Astrocyte of the spinal cord (primary cell): ENCODE results near the gene SMARCA2.

Experiments
- DNase-seq: peaks from one replicate; pipeline ENCODE4 v3.0.0; 2011; ENCODE audit warnings: low read depth, low spot score
- H3K4me3 ChIP-seq: 2 replicates; pipeline ENCODE4 v1.5.1; 2011; ENCODE audit warnings: low read depth, mild to moderate bottlenecking, low read length, moderate library complexity
- CTCF ChIP-seq: IDR thresholded peaks from 2 replicates; pipeline ENCODE4 v1.5.1; 2012; ENCODE audit warnings: low read depth, mild to moderate bottlenecking, low read length, inconsistent platforms
- in situ Hi-C: cut with HindIII; loops from 2 replicates; pipeline ENCODE4 v1.10.0; 2017; ENCODE audit warnings: low sequenced_read_pairs

Gene SMARCA2

GRCh38 chr9:2178034-2178734 is 163.0 kb downstream of the SMARCA2 start:
- DNase-seq, result no peak
- in situ Hi-C loops, result no loop called here
- H3K4me3 ChIP-seq, result no peak overlapping the region
- TF ChIP-seq CTCF, result no peak

DNA sequence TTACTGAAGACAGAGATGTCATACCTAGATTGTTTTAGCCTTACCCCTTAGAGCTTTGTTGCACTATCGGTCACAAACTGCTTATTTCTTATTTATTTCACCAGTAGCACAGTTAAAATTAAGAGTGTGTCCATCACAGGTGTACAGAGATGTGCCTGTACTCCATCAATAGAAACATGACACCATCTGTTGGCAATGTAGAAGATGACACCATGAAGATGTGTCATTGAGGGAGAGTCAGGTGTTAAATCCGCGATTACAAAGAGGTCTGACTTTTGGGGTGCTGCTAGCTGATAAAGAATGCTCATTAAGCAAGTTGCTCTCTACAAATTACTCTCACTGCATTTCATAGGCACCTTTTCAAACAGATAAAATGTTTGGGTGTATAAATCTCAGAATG is 164.4 kb downstream of the SMARCA2 start:
- no peak overlapping the region for H3K4me3 ChIP-seq
- DNase-seq, result no peak
- no peak for TF ChIP-seq CTCF
- in situ Hi-C loops, result no loop called here

DNA sequence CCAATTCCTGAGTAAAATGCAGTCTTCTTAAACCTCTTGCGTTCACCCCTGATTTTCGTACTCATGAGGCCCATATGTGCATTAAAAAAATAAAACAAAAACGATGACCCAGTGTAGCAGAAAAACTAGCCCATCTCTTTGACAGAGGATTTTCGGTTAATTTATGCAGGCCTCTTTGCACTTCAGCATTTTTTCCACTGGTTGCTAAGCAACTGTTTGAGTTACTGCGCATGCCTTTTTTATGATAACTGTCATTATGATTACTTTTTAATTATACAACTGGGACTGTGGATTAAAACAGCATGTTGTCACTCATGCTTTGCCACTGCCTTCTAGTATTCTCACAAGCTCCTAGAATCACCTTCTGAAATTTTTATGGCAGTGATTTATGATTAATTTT is 165.0 kb downstream of the SMARCA2 start:
- DNase-seq, result no peak
- in situ Hi-C loops, result no loop called here
- TF ChIP-seq CTCF, result no peak
- no peak overlapping the region for H3K4me3 ChIP-seq

- DNase-seq, result no peak
- in situ Hi-C loops, result no loop called here
Measured at GRCh38 chr9:2180704-2181103, 165.6 kb downstream of the SMARCA2 start.

DNA sequence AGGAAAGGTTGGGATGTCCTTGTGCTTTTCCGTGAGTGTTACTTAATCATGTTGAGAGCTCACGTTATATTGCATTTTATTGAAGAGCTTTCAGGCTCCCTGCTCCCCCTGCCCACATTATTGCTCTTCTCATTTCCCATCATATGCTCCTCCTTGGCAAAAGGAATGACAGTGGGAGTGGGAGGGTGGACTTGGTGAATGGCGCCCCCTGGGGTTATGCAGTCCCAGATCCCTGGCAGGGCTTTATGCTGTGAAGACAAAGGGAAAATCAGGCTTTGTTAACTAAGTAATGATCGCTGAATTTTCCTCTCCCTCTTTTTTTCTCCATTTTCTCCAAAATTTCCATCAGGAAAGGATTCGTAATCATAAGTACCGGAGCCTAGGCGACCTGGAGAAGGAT is 166.6 kb downstream of the SMARCA2 start:
- peak; percentile 4 for DNase-seq
- in situ Hi-C loops, result no loop called here
- TF ChIP-seq CTCF, result peak; percentile 48
- no peak overlapping the region for H3K4me3 ChIP-seq

More at GRCh38 chr9:2180704-2181103, 165.6 kb downstream of the SMARCA2 start:
- TF ChIP-seq CTCF, result no peak
- H3K4me3 ChIP-seq, result no peak overlapping the region

GRCh38 chr9:2190939-2191608 is 175.9 kb downstream of the SMARCA2 start:
- TF ChIP-seq CTCF, result no peak
- H3K4me3 ChIP-seq, result no peak overlapping the region
- DNase-seq, result no peak
- in situ Hi-C loops, result no loop called here
